IMR-90 (cell line): ENCODE data around the gene ATF6B. TPM values are rescaled to one million over a fixed set of nuclear protein-coding genes. Genes with fewer than 3 reads are reported as not detected.

Source experiments
- ATAC-seq: fragments of 200-7000 bp; cut with Tn5 transposase; 2 replicates; pipeline ENCODE4 v1.9.1; 2020; ENCODE audit warnings: low read depth, mild to moderate bottlenecking, moderate library complexity
- BruUV-seq: library from RNA; stranded (reverse); fragments of 400-500 nt; replicated peaks from 2 replicates; lab custom pipeline; 2021; lab: Mats Ljungman, UMichigan
- CTCF ChIA-PET: fragments of 300-600 bp; formaldehyde crosslinking; extraction: SDS; loops from one replicate; lab custom pipeline; 2021; ENCODE audit warnings: antibody characterized with exemption; lab: Yijun Ruan, JAX
- POLR2A ChIA-PET: fragments of 300-600 bp; sonication (Branson Sonifier 250); formaldehyde crosslinking; loops from one replicate; lab custom pipeline; 2022; ENCODE audit warnings: antibody characterized with exemption; ENCODE audit not compliant: unreplicated experiment; lab: Charles Lee
- DNase-seq: peaks from one replicate; pipeline ENCODE4 v3.0.0; 2013
- H2AFZ ChIP-seq: replicated peaks from 2 replicates; pipeline ENCODE3; 2013; ENCODE audit warnings: low read length, mild to moderate bottlenecking; ENCODE audit not compliant: poor library complexity
- H2AK5ac ChIP-seq: 2 replicates; pipeline ENCODE4 v1.6.1; 2013; ENCODE audit warnings: low read depth, low read length, inconsistent platforms
- H2AK9ac ChIP-seq: replicated peaks from 2 replicates; pipeline ENCODE3; 2013; ENCODE audit warnings: mild to moderate bottlenecking, low read depth, low read length, moderate library complexity; ENCODE audit not compliant: poor library complexity
- H2BK120ac ChIP-seq: 2 replicates; pipeline ENCODE4 v1.6.1; 2013; ENCODE audit warnings: low read depth, low read length, inconsistent platforms
- H2BK15ac ChIP-seq: 3 replicates; pipeline ENCODE4 v1.6.1; 2013; ENCODE audit warnings: low read depth, low read length, inconsistent platforms
- H2BK20ac ChIP-seq: 2 replicates; pipeline ENCODE4 v1.6.1; 2013; ENCODE audit warnings: low read depth, mild to moderate bottlenecking, inconsistent platforms, low read length, moderate library complexity
- H2BK5ac ChIP-seq: 2 replicates; pipeline ENCODE4 v1.6.1; 2013; ENCODE audit warnings: mild to moderate bottlenecking, low read depth, low read length, inconsistent platforms; ENCODE audit not compliant: poor library complexity, severe bottlenecking
- H3K14ac ChIP-seq: replicated peaks from 2 replicates; pipeline ENCODE4 v1.6.1; 2013; ENCODE audit warnings: low read depth, low read length, inconsistent platforms
- H3K18ac ChIP-seq: 2 replicates; pipeline ENCODE4 v1.6.1; 2013; ENCODE audit warnings: low read depth, low read length, control low read depth
- H3K23ac ChIP-seq: 2 replicates; pipeline ENCODE4 v1.6.1; 2013; ENCODE audit warnings: low read depth, low read length, inconsistent platforms
- H3K27ac ChIP-seq: 2 replicates; pipeline ENCODE4 v1.5.1; 2013; ENCODE audit warnings: mild to moderate bottlenecking, control low read depth, low read length; ENCODE audit not compliant: insufficient read depth
- H3K27me3 ChIP-seq: 2 replicates; pipeline ENCODE4 v1.6.1; 2013; ENCODE audit warnings: low read length; ENCODE audit not compliant: control insufficient read depth, insufficient read depth
- H3K36me3 ChIP-seq: 2 replicates; pipeline ENCODE4 v1.6.1; 2013; ENCODE audit warnings: low read length, mixed read lengths; ENCODE audit not compliant: control insufficient read depth, insufficient read depth
- H3K4ac ChIP-seq: 2 replicates; pipeline ENCODE4 v1.6.1; 2013; ENCODE audit warnings: low read depth, low read length, inconsistent platforms
- H3K4me1 ChIP-seq: 2 replicates; pipeline ENCODE4 v1.6.1; 2013; ENCODE audit warnings: low read length, mixed read lengths; ENCODE audit not compliant: control insufficient read depth, insufficient read depth
- H3K4me2 ChIP-seq: 2 replicates; pipeline ENCODE4 v1.6.1; 2013; ENCODE audit warnings: low read depth, mild to moderate bottlenecking, control low read depth, low read length, moderate library complexity
- H3K4me3 ChIP-seq: 2 replicates; pipeline ENCODE4 v1.5.1; 2013; ENCODE audit warnings: low read depth, mild to moderate bottlenecking, control low read depth, low read length, moderate library complexity; ENCODE audit not compliant: insufficient read depth
- H3K56ac ChIP-seq: 2 replicates; pipeline ENCODE4 v1.6.1; 2013; ENCODE audit warnings: low read length, inconsistent platforms; ENCODE audit not compliant: insufficient read depth; ENCODE audit errors: extremely low read depth
- H3K79me1 ChIP-seq, 2 experiments: 2 replicates each; pipeline ENCODE4 v1.6.1; 2013; ENCODE audit warnings: low read length in 2 of 2, inconsistent platforms in 1 of 2, low read depth in 1 of 2
- H3K9ac ChIP-seq: 2 replicates; pipeline ENCODE4 v1.6.1; 2013; ENCODE audit warnings: low read depth, low read length, control low read depth
- H3K9me1 ChIP-seq: 2 replicates; pipeline ENCODE4 v1.6.1; 2013; ENCODE audit warnings: low read length, inconsistent platforms; ENCODE audit not compliant: insufficient read depth
- H3K9me3 ChIP-seq: 2 replicates; pipeline ENCODE4 v1.6.1; 2013; ENCODE audit warnings: low read length; ENCODE audit not compliant: control insufficient read depth, insufficient read depth
- H4K20me1 ChIP-seq: 2 replicates; pipeline ENCODE4 v1.6.1; 2013; ENCODE audit warnings: low read length, inconsistent platforms; ENCODE audit not compliant: insufficient read depth
- H4K5ac ChIP-seq: 2 replicates; pipeline ENCODE4 v1.6.1; 2013; ENCODE audit warnings: mild to moderate bottlenecking, low read depth, low read length, control low read depth
- H4K8ac ChIP-seq, 2 experiments: 2 replicates each; pipeline ENCODE4 v1.6.1; 2013; ENCODE audit warnings: low read depth in 2 of 2, low read length in 2 of 2, control low read depth in 1 of 2, inconsistent platforms in 1 of 2
- H4K91ac ChIP-seq: 2 replicates; pipeline ENCODE4 v1.6.1; 2013; ENCODE audit warnings: low read depth, low read length, inconsistent platforms; ENCODE audit not compliant: insufficient read depth
- CEBPB ChIP-seq: IDR thresholded peaks from 2 replicates; pipeline ENCODE4 v1.6.1; 2012; ENCODE audit warnings: low read depth, low read length, improper control_type of control experiment
- CHD1 ChIP-seq: IDR thresholded peaks from 2 replicates; pipeline ENCODE4 v1.6.1; 2012; ENCODE audit warnings: low read depth, low read length, improper control_type of control experiment
- CTCF ChIP-seq: conservative IDR thresholded peaks from 2 replicates; pipeline ENCODE4 v1.5.1; 2012; ENCODE audit warnings: mild to moderate bottlenecking, low read depth, low read length, improper control_type of control experiment
- ELK1 ChIP-seq: fragments of 150-350 bp; IDR thresholded peaks from 2 replicates; pipeline ENCODE4 v1.6.1; 2016; ENCODE audit warnings: low read depth, mild to moderate bottlenecking, low read length, moderate library complexity, borderline replicate concordance
- FOS ChIP-seq: fragments of 150-350 bp; IDR thresholded peaks from 2 replicates; pipeline ENCODE4 v1.6.1; 2016; ENCODE audit warnings: low read depth, low read length
- MXI1 ChIP-seq: IDR thresholded peaks from 2 replicates; pipeline ENCODE4 v1.6.1; 2012; ENCODE audit warnings: low read depth, mild to moderate bottlenecking, low read length, moderate library complexity, borderline replicate concordance
- NFE2L2 ChIP-seq: fragments of 150-350 bp; IDR thresholded peaks from 2 replicates; pipeline ENCODE4 v1.6.1; 2016; ENCODE audit warnings: low read depth, mild to moderate bottlenecking, low read length
- POLR2A ChIP-seq: IDR thresholded peaks from 2 replicates; pipeline ENCODE4 v1.6.1; 2012; ENCODE audit warnings: mild to moderate bottlenecking, low read depth, low read length
- RFX5 ChIP-seq: IDR thresholded peaks from 2 replicates; pipeline ENCODE4 v1.8.0; 2012; ENCODE audit warnings: low read depth, mild to moderate bottlenecking, low read length, moderate library complexity
- SMC3 ChIP-seq: fragments of 150-350 bp; IDR thresholded peaks from 2 replicates; pipeline ENCODE4 v1.6.1; 2016; ENCODE audit warnings: low read depth, mild to moderate bottlenecking, antibody characterized with exemption, low read length, moderate library complexity
- USF2 ChIP-seq: fragments of 150-350 bp; IDR thresholded peaks from 2 replicates; pipeline ENCODE4 v1.6.1; 2017; ENCODE audit warnings: mild to moderate bottlenecking, antibody characterized with exemption, low read length, low read depth
- WGBS, 2 experiments: methylation state at CpG; one replicate each; pipeline versions ENCODE4 v1.1.5 to v1.1.7; 2013; ENCODE audit warnings: missing lambda C conversion rate in 2 of 2; ENCODE audit not compliant: insufficient read length in 1 of 2; ENCODE audit errors: extremely low coverage in 2 of 2; 5-methylcytosine and 5-hydroxymethylcytosine counted together
- dilution Hi-C: fragments of 300-500 bp; cut with HindIII; formaldehyde crosslinking; loops from one replicate; pipeline ENCODE4 v1.14.3; 2018; ENCODE audit warnings: low sequenced_read_pairs; ENCODE audit not compliant: unreplicated experiment
- in situ Hi-C: fragments of 300-500 bp; cut with MboI; formaldehyde crosslinking; loops from 3 replicates; pipeline ENCODE4 v1.14.3; 2019; ENCODE audit warnings: low sequenced_read_pairs, inconsistent platforms, mixed read lengths
- intact Hi-C: fragments of 100-400 bp; cut with micrococcal nuclease; formaldehyde crosslinking; loops from 2 replicates; pipeline ENCODE4 v1.10.0; 2022
- polyA plus RNA-seq, 3 experiments: library from polyadenylated mRNA; depleted of rRNA; stranded (reverse); fragments of >200 nt; gene quantifications; 2 replicates each; pipeline ENCODE4 v1.2.3, GENCODE V29; 2012; ENCODE audit warnings: low replicate concordance in 1 of 3
- total RNA-seq: library from RNA; depleted of rRNA; stranded (reverse); fragments of >200 nt; gene quantifications from 2 replicates; pipeline ENCODE4 v1.2.3, GENCODE V29; 2012

The ATF6B gene
- total and polyA plus RNA-seq, 2 of the 4 experiments (the other 2 are of a cell fraction) = 7.9 to 69.6 TPM

- Histone ChIP-seq H3K9me1 (peaks cover 31% of the 10 kb centered on the region), H2BK120ac (no peak overlapping the region), H2AFZ (no peak overlapping the region), H3K4ac (no peak overlapping the region), H3K18ac (no peak overlapping the region), H3K4me1 (peaks cover 4% of the 10 kb centered on the region), H3K4me2 (no peak overlapping the region), H3K4me3 (no peak overlapping the region), H4K20me1 (no peaks in the 10 kb centered on the region), H3K36me3 (peaks cover 50% of the 10 kb centered on the region), H3K9me3 (no peaks in the 10 kb centered on the region), H3K56ac (no peak overlapping the region), H2BK5ac (no peak overlapping the region), H4K91ac (no peak overlapping the region), H3K23ac (no peak overlapping the region), H4K5ac (no peak overlapping the region), H3K14ac (no peak overlapping the region), H3K27ac (no peak overlapping the region), H2AK5ac (no peak overlapping the region), H4K8ac (no peak overlapping the region), H2BK15ac (no peak overlapping the region), H2BK20ac (no peak overlapping the region), H2AK9ac (peak overlapping the region; percentile 23), H3K9ac (no peak overlapping the region), H3K27me3 (no peaks in the 10 kb centered on the region), H3K79me1 (peaks cover 26 to 51% of the 10 kb centered on the region in 2 experiments; a peak in 3 of 4 replicates)
- no peak for ATAC-seq
- WGBS, 2 experiments = no CpG with 5 or more reads among the region's 11 CpGs
- TF ChIP-seq CEBPB = no peak
- TF ChIP-seq CHD1 = no peak
- no peak for TF ChIP-seq ELK1
- no peak for TF ChIP-seq USF2
- no peak for TF ChIP-seq FOS
- no peak for TF ChIP-seq POLR2A
- TF ChIP-seq SMC3 = no peak
- TF ChIP-seq RFX5 = no peak
- TF ChIP-seq CTCF = no peak
- no peak for TF ChIP-seq NFE2L2
- no peak for TF ChIP-seq MXI1
- ChIA-PET CTCF (no interaction called here), POLR2A (no interaction called here)
- no peak for DNase-seq
- intact Hi-C loops (no loop called here), in situ Hi-C loops (loop anchor here (10.0 kb wide), 1 partner anchor 195 kb away; the partner anchor contains the start of gene DXO), dilution Hi-C loops (no loop called here)
- no TSS peak for BruUV-seq
Measured at GRCh38 chr6:32170294-32170693, 42.2 kb upstream of the ATF6B start.
